GM21723 (cell line): ENCODE measurements around the gene CPED1.
A peak's percentile ranks its signal among the peaks of the same experiment; 100 is the strongest.
"Not testable (repeated sequence)": the region's sequence is repeated elsewhere in the genome, so short reads cannot be mapped to it uniquely, and the experiment has no call there.

Experiments used
- ATAC-seq: cut with Tn5 transposase; IDR thresholded peaks from one replicate; pipeline ENCODE4 v1.9.1; 2021; ENCODE audit warnings: mild to moderate bottlenecking, moderate library complexity; ENCODE audit not compliant: unreplicated experiment

Gene CPED1

GRCh38 chr7:121167971-121168370, 179.5 kb downstream of the CPED1 start:
- no peak for ATAC-seq

GRCh38 chr7:121169469-121169868, 181.0 kb downstream of the CPED1 start:
- no peak for ATAC-seq

- ATAC-seq, result no peak
These were observed 184.0 kb downstream of the CPED1 start for GRCh38 chr7:121172484-121172883.

DNA sequence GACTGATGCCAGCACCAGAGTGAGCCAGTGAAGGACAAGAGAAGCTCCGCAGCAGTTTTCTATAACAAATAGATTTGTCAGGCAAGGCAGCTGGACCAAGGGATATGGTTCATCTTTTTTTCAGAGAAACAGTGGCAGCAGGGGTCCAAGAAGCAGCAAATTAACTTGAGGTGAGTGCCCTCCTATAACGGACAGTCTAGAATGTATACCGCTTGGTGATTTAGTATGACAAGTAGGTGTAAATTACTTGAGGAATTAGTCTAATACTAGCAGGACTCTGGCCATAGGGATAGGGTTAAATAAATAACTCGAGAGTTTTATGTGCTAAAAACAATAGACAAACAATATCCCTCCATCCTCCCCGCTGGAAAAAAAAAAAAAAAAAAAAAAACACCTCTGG, 187.3 kb downstream of the CPED1 start:
- no peak for ATAC-seq

GRCh38 chr7:121178452-121178851, 189.9 kb downstream of the CPED1 start:
- ATAC-seq, result no peak

DNA sequence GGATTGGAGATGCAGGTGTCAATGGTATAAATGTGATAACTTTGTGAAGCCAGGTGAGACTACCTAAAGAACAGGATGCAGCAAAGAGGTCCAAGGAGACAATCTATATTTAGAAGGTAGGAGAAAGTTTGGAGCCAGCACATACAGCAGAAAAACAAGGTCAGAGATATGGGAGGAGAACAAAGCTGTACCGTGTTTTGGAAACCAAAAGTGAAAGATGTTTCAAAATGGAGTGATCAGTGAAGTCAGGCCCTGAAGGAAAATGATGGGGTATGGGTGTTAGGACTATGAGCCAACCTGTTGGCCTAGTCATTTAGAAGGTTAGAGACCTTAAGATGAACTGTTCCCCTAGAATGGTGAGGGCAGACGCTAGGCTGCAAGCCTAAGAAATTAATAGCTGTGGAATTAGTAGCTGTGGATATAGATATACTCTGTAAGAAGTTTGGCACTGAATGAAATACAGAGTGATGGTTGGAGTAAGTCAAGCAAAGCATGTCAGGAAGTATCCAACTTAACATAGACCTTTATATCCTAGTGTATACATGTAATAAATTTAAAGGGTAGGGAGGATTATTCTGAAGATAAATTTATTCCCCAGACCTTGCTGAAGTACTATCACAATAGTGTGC, 190.5 kb downstream of the CPED1 start:
- ATAC-seq, result peak; percentile 39

DNA sequence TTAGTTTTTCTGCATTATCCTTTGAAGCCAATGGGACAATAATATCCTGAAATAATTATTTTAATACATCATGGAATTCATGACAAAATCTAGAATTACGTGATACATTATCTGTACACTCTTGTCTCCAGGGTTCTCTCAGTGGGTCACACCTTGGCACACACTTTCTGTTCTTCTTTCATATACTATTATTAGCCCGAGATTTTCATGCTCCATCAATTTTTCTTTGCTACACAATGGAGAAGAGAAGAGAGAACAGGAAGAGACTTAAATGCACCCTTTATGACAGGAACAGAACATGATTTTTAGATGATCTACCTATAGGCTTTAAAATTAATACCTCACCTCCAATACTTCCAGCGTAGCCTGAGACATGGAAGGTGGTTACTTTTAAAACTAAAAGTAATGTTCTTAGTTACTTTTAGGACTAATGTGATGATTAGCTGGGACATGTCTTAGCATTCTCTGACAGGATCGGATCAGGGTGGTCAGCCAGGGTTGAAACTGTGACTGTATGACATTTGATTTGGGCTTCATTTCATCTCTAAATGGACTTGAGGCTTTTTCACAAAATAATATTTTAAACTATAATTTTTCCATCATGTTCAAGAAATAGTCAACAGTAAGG, 192.0 kb downstream of the CPED1 start:
- peak; percentile 95 for ATAC-seq

- ATAC-seq, result no peak
These were observed 192.8 kb downstream of the CPED1 start for GRCh38 chr7:121181357-121181756.

DNA sequence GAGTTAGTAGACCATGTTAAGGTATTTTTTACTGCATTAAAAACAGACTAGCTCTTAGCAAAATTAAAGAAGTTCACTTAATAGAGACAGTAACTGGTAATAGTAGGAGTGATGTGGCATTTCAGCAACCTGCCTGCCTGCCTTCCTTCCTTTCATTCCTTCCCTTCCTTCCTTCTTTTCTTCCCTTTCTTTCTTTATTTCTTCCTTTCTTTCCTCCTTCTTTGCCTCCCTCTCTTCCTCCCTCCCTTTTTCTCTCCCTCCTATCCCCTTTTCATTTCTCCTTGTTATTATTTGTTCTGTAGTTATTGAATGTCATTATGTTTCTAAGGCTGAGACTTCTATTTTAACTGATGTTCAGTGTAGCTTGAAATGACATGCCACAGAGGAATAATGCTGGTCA, 193.8 kb downstream of the CPED1 start:
- no peak for ATAC-seq

GRCh38 chr7:121182902-121183301, 194.4 kb downstream of the CPED1 start:
- ATAC-seq, result no peak

GRCh38 chr7:121183883-121184282, 195.4 kb downstream of the CPED1 start:
- ATAC-seq, result not testable (repeated sequence)

GRCh38 chr7:121186746-121187145, 198.2 kb downstream of the CPED1 start:
- ATAC-seq, result no peak

DNA sequence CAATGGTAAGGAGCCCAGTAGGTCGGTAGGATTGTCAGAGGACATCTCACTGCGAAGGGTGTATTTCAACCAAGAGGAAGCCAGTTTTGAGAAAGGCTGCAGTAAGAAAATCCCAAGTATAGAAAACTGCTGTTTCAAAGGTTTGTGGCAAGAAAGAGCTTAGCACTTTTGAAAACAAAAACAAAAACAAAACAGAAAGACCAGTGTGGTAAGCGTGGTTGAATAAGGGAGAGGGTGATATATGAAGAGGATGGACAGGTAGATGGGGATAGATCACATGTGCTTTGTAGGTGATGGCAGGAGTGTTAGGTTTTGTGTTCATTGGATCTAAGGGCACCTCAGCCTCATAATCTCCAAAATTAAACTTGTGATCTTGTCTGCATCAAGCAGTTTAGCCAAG, 198.7 kb downstream of the CPED1 start:
- peak; percentile 97 for ATAC-seq

DNA sequence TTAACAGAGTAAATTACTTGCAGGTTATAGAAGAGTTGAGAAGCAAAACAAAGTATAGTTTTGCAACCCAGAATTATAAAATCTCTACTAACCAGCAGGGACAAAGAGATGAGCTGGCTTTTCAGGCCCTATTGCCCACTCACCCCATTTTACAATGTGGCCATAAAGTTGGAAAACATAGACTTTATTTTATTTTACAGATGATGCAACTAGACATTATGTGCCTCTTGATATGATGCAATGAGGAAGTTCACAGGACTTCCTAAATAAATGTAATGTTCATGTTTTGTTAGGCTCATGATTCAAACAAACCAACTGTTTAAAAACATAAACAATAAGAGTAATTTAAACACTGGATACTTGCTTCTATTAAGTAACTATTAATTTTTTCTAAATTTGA, 199.2 kb downstream of the CPED1 start:
- ATAC-seq, result no peak

- no peak for ATAC-seq
These were observed 204.3 kb downstream of the CPED1 start for GRCh38 chr7:121192834-121193233.

GRCh38 chr7:121195010-121195409, 206.5 kb downstream of the CPED1 start:
- ATAC-seq, result no peak

GRCh38 chr7:121195874-121196273, 207.4 kb downstream of the CPED1 start:
- no peak for ATAC-seq

DNA sequence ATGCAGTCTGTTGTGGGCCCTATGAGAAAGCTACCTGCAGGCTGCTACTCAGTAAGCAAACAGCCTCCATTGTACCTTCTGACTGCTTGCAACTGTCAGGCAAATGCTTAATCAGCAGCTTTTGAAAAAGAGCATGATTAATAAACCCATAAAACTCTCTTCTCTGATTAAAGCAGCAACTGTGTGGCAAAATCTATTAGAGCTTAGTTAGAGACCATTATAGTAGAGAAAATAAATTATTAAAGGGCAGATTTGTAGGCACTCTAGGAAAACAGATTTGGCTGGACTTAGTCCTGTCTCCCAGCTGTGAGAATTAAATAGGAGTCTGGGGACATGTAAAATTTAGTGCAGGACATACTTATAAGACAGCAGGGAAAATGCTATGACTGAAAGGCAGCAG, 207.8 kb downstream of the CPED1 start:
- no peak for ATAC-seq

DNA sequence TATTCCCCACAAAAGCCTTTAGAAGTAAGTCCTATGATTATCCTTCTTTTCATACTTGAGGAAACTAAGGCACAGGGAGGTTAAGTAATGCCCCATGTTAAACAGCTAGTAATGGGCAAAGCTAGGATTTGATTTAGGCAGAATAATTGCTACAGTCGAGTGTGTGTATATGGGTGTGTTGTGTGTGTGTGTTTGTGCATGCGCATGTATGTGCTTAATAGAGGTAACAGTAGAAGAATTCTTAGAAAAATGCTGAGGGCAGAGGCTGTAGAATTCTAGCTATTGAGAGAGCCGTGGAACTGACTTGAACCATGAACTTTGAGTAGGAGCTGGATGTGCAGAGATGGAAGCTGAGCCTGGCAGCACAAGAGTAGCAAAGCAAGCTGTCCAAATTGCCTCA, 208.9 kb downstream of the CPED1 start:
- no peak for ATAC-seq

GRCh38 chr7:121198502-121198901, 210.0 kb downstream of the CPED1 start:
- no peak for ATAC-seq

DNA sequence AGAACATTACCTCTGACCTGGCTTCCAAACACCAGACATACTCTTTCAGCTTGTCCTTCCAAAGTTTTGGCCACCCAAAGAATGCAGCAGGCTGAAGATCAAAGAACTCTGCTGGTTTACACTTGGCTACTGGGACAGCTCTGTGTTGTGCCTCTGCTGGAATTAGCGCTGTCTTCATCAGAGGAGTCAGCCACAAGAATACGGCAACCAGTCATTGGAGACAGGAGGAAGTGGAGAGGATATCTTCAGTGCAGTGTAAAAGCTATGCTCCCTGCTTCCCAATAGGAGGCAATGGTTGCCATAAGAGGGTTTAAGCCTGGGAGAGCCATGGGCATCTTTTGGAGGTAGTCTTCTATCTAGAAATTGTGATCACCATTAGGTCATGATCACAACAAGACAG, 213.6 kb downstream of the CPED1 start:
- ATAC-seq, result no peak

DNA sequence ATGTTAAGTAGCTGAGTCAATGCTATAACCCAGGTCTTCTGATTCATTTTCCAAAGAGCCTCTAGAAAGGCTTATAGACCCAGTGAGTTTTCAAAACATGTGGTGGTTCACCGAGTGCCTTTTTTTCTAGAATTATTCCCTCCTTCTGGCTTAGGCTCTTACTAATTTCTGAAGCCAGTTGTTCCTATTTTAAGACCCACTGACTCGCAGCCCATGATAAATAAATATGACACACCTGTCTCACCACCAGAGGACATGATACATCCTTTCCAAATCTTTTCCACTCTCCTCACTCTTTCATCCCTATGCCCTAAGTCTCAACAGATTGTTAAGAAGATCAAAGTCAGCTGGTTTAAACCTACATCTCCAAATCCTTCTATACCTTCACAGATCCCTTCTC, 214.3 kb downstream of the CPED1 start:
- ATAC-seq, result no peak

DNA sequence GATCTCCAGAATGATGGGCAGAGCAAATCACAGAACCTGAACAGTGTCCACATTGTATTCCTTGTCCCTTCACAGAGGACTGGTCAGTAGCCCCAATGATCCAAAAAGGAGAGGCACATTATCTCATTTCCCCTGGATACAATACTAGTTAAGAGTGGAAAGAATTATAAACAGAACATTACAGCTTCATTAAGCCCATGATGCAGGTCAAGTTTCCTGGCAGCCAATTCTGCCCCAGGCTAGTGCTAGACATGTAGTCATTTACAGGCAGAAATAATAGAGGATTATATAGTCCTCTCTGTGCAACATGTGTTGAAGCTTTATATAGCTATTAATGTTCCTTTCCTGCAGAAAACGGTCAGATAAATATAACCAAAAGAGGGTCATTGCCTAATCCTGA, 216.0 kb downstream of the CPED1 start:
- no peak for ATAC-seq
